Measurements from ENCODE around the gene SH2D5. TPM values are rescaled to one million over a fixed set of nuclear protein-coding genes. Genes with fewer than 3 reads are reported as not detected.

Gene SH2D5
- total RNA-seq, 1 experiment from 2014 or later = 10.4 TPM

DNA sequence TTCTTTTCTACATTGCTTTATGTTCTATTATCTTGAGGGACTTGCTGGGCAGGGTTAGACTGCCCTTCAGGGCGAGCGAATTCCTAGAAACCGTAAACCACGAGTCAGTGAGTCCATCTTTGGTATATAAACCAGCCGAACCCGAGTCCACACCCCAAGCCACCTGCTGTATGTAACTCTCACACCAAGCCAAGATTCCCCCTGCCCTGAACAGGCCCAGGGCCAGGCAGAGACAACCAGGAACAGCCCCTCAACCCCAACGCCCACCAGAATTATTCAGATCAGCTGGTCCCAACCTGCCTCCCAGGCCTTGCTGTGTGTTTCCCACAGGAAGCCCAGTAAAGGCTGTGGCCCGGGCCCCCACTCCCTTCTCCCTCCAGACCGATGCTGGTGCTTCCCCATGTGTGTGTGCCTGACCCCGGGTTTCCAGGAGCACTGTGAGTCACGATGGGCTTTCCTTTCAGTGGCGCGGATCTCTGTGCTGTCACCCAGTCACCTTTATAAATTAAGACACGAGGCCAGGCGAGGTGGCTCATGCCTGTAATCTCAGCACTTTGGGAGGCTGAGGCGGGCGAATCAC, 31.8 kb downstream of the SH2D5 start:
- POLR2A ChIA-PET = no interaction called here
- no peaks in the 10 kb centered on the region for H3K79me2 ChIP-seq (ENCODE audit: insufficient read depth, low read length)
- intact Hi-C loops (cut with micrococcal nuclease) = no loop called here

More for the DNA sequence above, 31.8 kb downstream of the SH2D5 start:
- no peaks in the 10 kb centered on the region for H3K27me3 ChIP-seq (ENCODE audit: insufficient read depth, low read length)
- H3K9me3 ChIP-seq (ENCODE audit: control insufficient read depth in 1 of 2, insufficient read depth in 1 of 2, low read depth in 1 of 2, low read length in 2 of 2) = no peaks in the 10 kb centered on the region
- BruUV-seq (replicated peaks) = no TSS peak
- H3K4me2 ChIP-seq (ENCODE audit: low read length) = no peak overlapping the region
- TF ChIP-seq, protein P1, sequence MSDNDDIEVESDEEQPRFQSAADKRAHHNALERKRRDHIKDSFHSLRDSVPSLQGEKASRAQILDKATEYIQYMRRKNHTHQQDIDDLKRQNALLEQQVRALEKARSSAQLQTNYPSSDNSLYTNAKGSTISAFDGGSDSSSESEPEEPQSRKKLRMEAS (IDR thresholded peaks at IDR 0.05) = no peak
- TF ChIP-seq RAD21 (IDR thresholded peaks at IDR 0.05; ENCODE audit: low read depth) = no peak
- TF ChIP-seq POLR2A (IDR thresholded peaks at IDR 0.05; ENCODE audit: borderline replicate concordance, extremely low read depth, insufficient read depth, insufficient read length) = no peak
- TF ChIP-seq JUND (IDR thresholded peaks at IDR 0.05) = no peak
- no peak for TF ChIP-seq FOSL1 (IDR thresholded peaks at IDR 0.05; ENCODE audit: low read depth)
- no peak for TF ChIP-seq EZH2phosphoT487 (IDR thresholded peaks at IDR 0.05; ENCODE audit: borderline replicate concordance)
- no peak for TF ChIP-seq ZNF274 (IDR thresholded peaks at IDR 0.05; ENCODE audit: low read depth, low read length)
- TF ChIP-seq SIN3A (IDR thresholded peaks at IDR 0.05; ENCODE audit: low read depth) = no peak
- TF ChIP-seq SP1 (IDR thresholded peaks at IDR 0.05; ENCODE audit: low read depth) = no peak
- TF ChIP-seq CEBPB (IDR thresholded peaks at IDR 0.05; ENCODE audit: low read depth) = no peak
- no peak for TF ChIP-seq TCF7L2 (IDR thresholded peaks at IDR 0.05; ENCODE audit: borderline replicate concordance, extremely low read depth, insufficient read depth, insufficient read length)
- TF ChIP-seq EZH2 (IDR thresholded peaks at IDR 0.05) = no peak
- TF ChIP-seq, protein P2, sequence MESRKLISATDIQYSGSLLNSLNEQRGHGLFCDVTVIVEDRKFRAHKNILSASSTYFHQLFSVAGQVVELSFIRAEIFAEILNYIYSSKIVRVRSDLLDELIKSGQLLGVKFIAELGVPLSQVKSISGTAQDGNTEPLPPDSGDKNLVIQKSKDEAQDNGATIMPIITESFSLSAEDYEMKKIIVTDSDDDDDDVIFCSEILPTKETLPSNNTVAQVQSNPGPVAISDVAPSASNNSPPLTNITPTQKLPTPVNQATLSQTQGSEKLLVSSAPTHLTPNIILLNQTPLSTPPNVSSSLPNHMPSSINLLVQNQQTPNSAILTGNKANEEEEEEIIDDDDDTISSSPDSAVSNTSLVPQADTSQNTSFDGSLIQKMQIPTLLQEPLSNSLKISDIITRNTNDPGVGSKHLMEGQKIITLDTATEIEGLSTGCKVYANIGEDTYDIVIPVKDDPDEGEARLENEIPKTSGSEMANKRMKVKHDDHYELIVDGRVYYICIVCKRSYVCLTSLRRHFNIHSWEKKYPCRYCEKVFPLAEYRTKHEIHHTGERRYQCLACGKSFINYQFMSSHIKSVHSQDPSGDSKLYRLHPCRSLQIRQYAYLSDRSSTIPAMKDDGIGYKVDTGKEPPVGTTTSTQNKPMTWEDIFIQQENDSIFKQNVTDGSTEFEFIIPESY (IDR thresholded peaks at IDR 0.05; ENCODE audit: extremely low read depth, insufficient replicate concordance, low read length) = no peak
- no peak for TF ChIP-seq ELF1 (IDR thresholded peaks at IDR 0.05; ENCODE audit: borderline replicate concordance, low read depth)
- no peak for TF ChIP-seq SRF (IDR thresholded peaks at IDR 0.05; ENCODE audit: low read depth)
- no peak for TF ChIP-seq ATF3 (IDR thresholded peaks at IDR 0.05)
- no peak overlapping the region for H2AFZ ChIP-seq (ENCODE audit: low read depth, low read length, poor library complexity, severe bottlenecking)
- no peak overlapping the region for H3K4me3 ChIP-seq (replicated peaks in 1 of 2; ENCODE audit: low read depth in 1 of 2, low read length in 2 of 2)
- ChIA-PET CTCF (no interaction called here), RAD21 (ENCODE audit: low non-redundant PET in 1 of 2, low total read pairs in 2 of 2, uncharacterized antibody in 2 of 2, unreplicated experiment in 2 of 2) (no interaction called here)
- H3K4me1 ChIP-seq (ENCODE audit: control insufficient read depth in 1 of 2, insufficient read depth in 2 of 2, low read length in 2 of 2) = peaks cover 25 to 36% of the 10 kb centered on the region in 2 experiments
- no peaks in the 10 kb centered on the region for H4K20me1 ChIP-seq (ENCODE audit: insufficient read depth)
- no peaks in the 10 kb centered on the region for H3K36me3 ChIP-seq (ENCODE audit: control insufficient read depth in 1 of 2, insufficient read depth in 2 of 2, low read length in 2 of 2)
- ATAC-seq (no peak), DNase-seq (ENCODE audit: low read depth, low spot score) (no peak)
- no peak overlapping the region for H3K9ac ChIP-seq (ENCODE audit: low read length)
- no peaks in the 10 kb centered on the region for H3K9me2 ChIP-seq (ENCODE audit: insufficient read depth)
- H3K27ac ChIP-seq (ENCODE audit: low read depth, low read length) = no peak overlapping the region
